SK-N-SH (cell line): ENCODE data around the gene WHRN. TPM values are rescaled to one million over a fixed set of nuclear protein-coding genes. Genes with fewer than 3 reads are reported as not detected.

ENCODE experiments used
- CTCF ChIA-PET: fragments of 300-600, 350-600 bp; formaldehyde crosslinking; extraction: SDS; loops from one replicate; lab custom pipeline; 2021; lab: Yijun Ruan, JAX
- POLR2A ChIA-PET: fragments of 350-600 bp; sonication (Branson Sonifier 250); formaldehyde crosslinking; extraction: SDS; loops from one replicate; lab custom pipeline; 2020; ENCODE audit warnings: antibody characterized with exemption, inconsistent platforms; lab: Yijun Ruan, JAX
- DNase-seq: peaks from one replicate; pipeline ENCODE4 v3.0.0; 2012
- H2AFZ ChIP-seq: fragments of 200-600 bp; sonication (generic); 2 replicates; pipeline ENCODE4 v1.8.1; 2016; ENCODE audit warnings: antibody characterized with exemption, mild to moderate bottlenecking, low read depth
- H3F3A ChIP-seq: fragments of 200-600 bp; sonication (generic); replicated peaks from 2 replicates; pipeline ENCODE3; 2016; ENCODE audit warnings: antibody characterized with exemption, mild to moderate bottlenecking; ENCODE audit not compliant: insufficient read depth
- H3K27ac ChIP-seq, 2 experiments: fragments of 200-500 bp in 1 of 2; fragments of 200-600 bp in 1 of 2; sonication (Bioruptor generic) in 1 of 2; sonication (generic), shearing (Covaris generic) in 1 of 2; 2 replicates each; pipeline versions ENCODE4 v1.5.1 to v1.6.1; 2014 to 2016; ENCODE audit warnings: low read depth in 2 of 2, inconsistent platforms in 1 of 2, low read length in 1 of 2, mild to moderate bottlenecking in 1 of 2, mixed read lengths in 1 of 2
- H3K27me3 ChIP-seq: fragments of 200-600 bp; sonication (generic), shearing (Covaris generic); 2 replicates; pipeline ENCODE4 v1.6.1; 2016; ENCODE audit warnings: mixed run types; ENCODE audit not compliant: insufficient read depth
- H3K36me3 ChIP-seq, 2 experiments: fragments of 200-500 bp in 1 of 2; fragments of 200-600 bp in 1 of 2; sonication (Bioruptor generic) in 1 of 2; sonication (generic) in 1 of 2; replicated peaks in 1 of 2; 2 replicates each; pipeline versions ENCODE3 to v1.5.1; 2014 to 2016; ENCODE audit warnings: low read length in 1 of 2, mild to moderate bottlenecking in 1 of 2; ENCODE audit not compliant: insufficient read depth in 2 of 2, control insufficient read depth in 1 of 2
- H3K4me1 ChIP-seq, 2 experiments: fragments of 200-500 bp in 1 of 2; fragments of 200-600 bp in 1 of 2; sonication (Bioruptor generic) in 1 of 2; sonication (generic), shearing (Covaris generic) in 1 of 2; 2 replicates each; pipeline versions ENCODE4 v1.5.1 to v1.6.1; 2014 to 2016; ENCODE audit warnings: low read depth in 1 of 2, low read length in 1 of 2, mixed run types in 1 of 2; ENCODE audit not compliant: insufficient read depth in 2 of 2, control insufficient read depth in 1 of 2
- H3K4me2 ChIP-seq: fragments of 200-600 bp; sonication (generic), shearing (Covaris generic); 2 replicates; pipeline ENCODE4 v1.6.1; 2017; ENCODE audit warnings: mixed run types
- H3K4me3 ChIP-seq, 2 experiments: fragments of 200-500 bp in 1 of 2; fragments of 200-600 bp in 1 of 2; sonication (Bioruptor generic) in 1 of 2; sonication (generic), shearing (Covaris generic) in 1 of 2; 2 replicates each; pipeline versions ENCODE4 v1.5.1 to v1.8.1; 2014 to 2016; ENCODE audit warnings: low read depth in 2 of 2, inconsistent platforms in 1 of 2, low read length in 1 of 2, mild to moderate bottlenecking in 1 of 2, mixed read lengths in 1 of 2, moderate library complexity in 1 of 2
- H3K79me2 ChIP-seq: fragments of 200-600 bp; sonication (generic); 2 replicates; pipeline ENCODE4 v1.8.1; 2017; ENCODE audit warnings: mild to moderate bottlenecking; ENCODE audit not compliant: insufficient read depth
- H3K9ac ChIP-seq: fragments of 200-600 bp; sonication (generic); 2 replicates; pipeline ENCODE4 v1.6.1; 2017; ENCODE audit warnings: mixed run types
- H3K9me2 ChIP-seq: fragments of 200-600 bp; sonication (generic); 2 replicates; pipeline ENCODE4 v1.6.1; 2017; ENCODE audit warnings: mixed run types
- H3K9me3 ChIP-seq: fragments of 200-600 bp; sonication (generic); 2 replicates; pipeline ENCODE4 v1.6.1; 2017; ENCODE audit warnings: mixed run types, mild to moderate bottlenecking, moderate library complexity
- H4K20me1 ChIP-seq: fragments of 200-600 bp; sonication (generic); 2 replicates; pipeline ENCODE4 v1.6.1; 2017; ENCODE audit warnings: mild to moderate bottlenecking, mixed run types; ENCODE audit not compliant: insufficient read depth
- CHD2 ChIP-seq: fragments of 150-350 bp; IDR thresholded peaks from 2 replicates; pipeline ENCODE4 v1.6.1; 2018; ENCODE audit warnings: low read length; ENCODE audit not compliant: partially characterized antibody
- ELF1 ChIP-seq: IDR thresholded peaks from 2 replicates; pipeline ENCODE4 v1.4.0; 2012
- FOSL2 ChIP-seq: IDR thresholded peaks from 2 replicates; pipeline ENCODE4 v1.4.0; 2012; ENCODE audit warnings: low read depth, mild to moderate bottlenecking, moderate library complexity, borderline replicate concordance
- FOXJ3 ChIP-seq: sonication (generic); formaldehyde crosslinking; IDR thresholded peaks from 2 replicates; pipeline ENCODE4 v1.5.1; 2020; ENCODE audit warnings: mild to moderate bottlenecking, missing genetic modification reagents
- FOXM1 ChIP-seq: IDR thresholded peaks from 2 replicates; pipeline ENCODE4 v1.4.0; 2012; ENCODE audit warnings: low read depth, mild to moderate bottlenecking
- GABPA ChIP-seq: IDR thresholded peaks from 2 replicates; pipeline ENCODE4 v1.4.0; 2012; ENCODE audit warnings: low read depth, mild to moderate bottlenecking
- JUND ChIP-seq: IDR thresholded peaks from 2 replicates; pipeline ENCODE4 v1.4.0; 2012
- MEF2A ChIP-seq: IDR thresholded peaks from 2 replicates; pipeline ENCODE4 v1.4.0; 2012; ENCODE audit warnings: low read depth, borderline replicate concordance
- POLR2AphosphoS5 ChIP-seq: IDR thresholded peaks from 2 replicates; pipeline ENCODE4 v1.6.1; 2012; ENCODE audit warnings: low read depth, low read length
- RAD21 ChIP-seq: IDR thresholded peaks from 2 replicates; pipeline ENCODE4 v1.6.1; 2012; ENCODE audit warnings: mild to moderate bottlenecking, low read length
- RFX5 ChIP-seq: IDR thresholded peaks from 2 replicates; pipeline ENCODE4 v1.6.1; 2012; ENCODE audit warnings: mild to moderate bottlenecking, improper control_type of control experiment, low read length
- SMC3 ChIP-seq: IDR thresholded peaks from 2 replicates; pipeline ENCODE4 v1.6.1; 2012; ENCODE audit warnings: low read depth, low read length, improper control_type of control experiment
- TCF12 ChIP-seq: IDR thresholded peaks from 2 replicates; pipeline ENCODE4 v1.4.0; 2012
- YY1 ChIP-seq: IDR thresholded peaks from 2 replicates; pipeline ENCODE4 v1.4.0; 2012; ENCODE audit warnings: low read depth, mild to moderate bottlenecking
- WGBS: methylation state at CpG from one replicate; pipeline ENCODE4 v1.1.6; 2017; ENCODE audit warnings: low lambda C conversion rate; 5-methylcytosine and 5-hydroxymethylcytosine counted together
- polyA plus RNA-seq, 3 experiments: library from polyadenylated mRNA; depleted of rRNA; stranded (reverse); fragments of >200 nt; gene quantifications; 2 replicates each; pipeline ENCODE4 v1.2.3, GENCODE V29; 2012
- TF ChIP-seq, protein P1 (sequence below): IDR thresholded peaks from 2 replicates; pipeline ENCODE4 v1.4.0; 2012; ENCODE audit warnings: low read depth
- TF ChIP-seq, protein P2 (sequence below): fragments of 200-600 bp; sonication (generic); IDR thresholded peaks from 2 replicates; pipeline ENCODE4 v1.6.1; 2017; ENCODE audit warnings: antibody characterized with exemption, mild to moderate bottlenecking, moderate library complexity

WHRN gene
- polyA plus RNA-seq, 1 of the 3 experiments (the other 2 are of a cell fraction), result 4.6 TPM

DNA sequence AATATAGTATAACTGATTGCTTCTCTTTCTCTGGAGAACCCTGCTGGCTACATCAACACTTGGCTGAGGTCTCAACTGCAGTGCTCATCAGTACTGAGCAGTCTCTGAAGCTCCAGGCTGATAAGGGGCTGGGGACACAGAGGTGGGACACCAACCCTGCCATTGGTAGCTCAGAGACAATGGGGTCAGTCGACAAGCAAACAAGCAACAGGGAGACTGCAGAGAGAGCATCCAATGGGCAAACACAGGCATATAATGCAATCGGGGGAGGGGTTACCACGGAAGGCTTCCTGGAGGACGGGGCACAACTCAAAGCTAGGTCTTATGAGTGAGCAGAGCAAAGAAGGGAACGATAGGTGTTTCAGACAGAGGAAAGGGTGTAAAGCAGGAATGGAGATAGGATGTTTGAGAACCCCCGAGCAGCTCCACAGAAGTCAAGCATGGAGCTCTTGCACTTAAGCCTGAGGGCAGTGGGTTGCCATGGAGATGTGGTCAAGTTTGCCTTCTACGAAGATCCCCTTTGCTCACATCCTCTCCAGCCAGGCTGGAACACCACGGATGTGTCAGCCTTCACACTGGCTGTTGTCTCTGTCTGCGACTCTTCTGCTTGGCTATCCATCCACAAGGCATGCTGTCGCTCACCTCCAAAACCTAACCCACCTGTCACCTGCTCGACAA lies 96.0 kb downstream of the WHRN start:
- Histone ChIP-seq H3K4me1 (no peaks in the 10 kb centered on the region), H3K9me2 (no peaks in the 10 kb centered on the region), H3K79me2 (no peaks in the 10 kb centered on the region), H3K27ac (no peak overlapping the region), H4K20me1 (no peaks in the 10 kb centered on the region), H3K4me3 (no peak overlapping the region), H2AFZ (no peak overlapping the region), H3K36me3 (no peaks in the 10 kb centered on the region), H3K9ac (no peak overlapping the region), H3K9me3 (no peaks in the 10 kb centered on the region), H3F3A (no peaks in the 10 kb centered on the region), H3K4me2 (no peak overlapping the region), H3K27me3 (no peaks in the 10 kb centered on the region)
- no peak for DNase-seq
- ChIA-PET POLR2A (no interaction called here), CTCF (interaction anchor here (0.7 to 1.8 kb wide), 6 partner anchors 24 to 605 kb away, joined by 3 to 10 read pairs (median 3); no protein-coding TSS in a partner anchor)
- TF ChIP-seq YY1, result no peak
- no peak for TF ChIP-seq RAD21
- TF ChIP-seq FOXJ3 (CRISPR knock-in tag), result no peak
- TF ChIP-seq FOSL2, result no peak
- no peak for TF ChIP-seq JUND
- 70% methylated on average over 11 of the region's 11 CpGs for WGBS

DNA sequence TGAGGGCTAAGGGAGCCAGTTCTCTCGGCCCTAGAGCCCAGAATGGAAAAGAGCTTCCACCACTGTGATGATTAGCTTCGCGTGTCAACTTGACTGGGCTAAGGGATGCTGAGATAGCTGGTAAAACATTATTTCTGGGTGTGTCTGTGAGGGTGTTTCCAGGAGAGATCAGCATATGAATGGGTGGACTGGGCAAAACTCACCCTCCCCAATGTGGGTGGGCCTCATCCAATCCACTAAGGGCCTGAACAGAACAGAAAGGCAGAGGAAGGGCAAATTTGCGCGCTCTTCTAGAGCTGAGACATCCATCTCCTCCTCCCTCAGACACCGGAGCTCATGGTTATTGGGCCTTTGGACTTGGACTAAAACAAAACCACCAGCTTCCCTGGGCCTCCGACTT lies 96.6 kb downstream of the WHRN start:
- POLR2A ChIA-PET, result no interaction called here
- no peak for DNase-seq
- Histone ChIP-seq H3K4me3 (no peak overlapping the region), H3K9ac (no peak overlapping the region), H3K4me2 (no peak overlapping the region), H3K79me2 (no peaks in the 10 kb centered on the region), H3K4me1 (no peaks in the 10 kb centered on the region), H4K20me1 (no peaks in the 10 kb centered on the region), H3K27me3 (no peaks in the 10 kb centered on the region), H3K9me3 (no peaks in the 10 kb centered on the region), H3F3A (no peaks in the 10 kb centered on the region), H3K36me3 (no peaks in the 10 kb centered on the region), H3K27ac (no peak overlapping the region), H2AFZ (no peak overlapping the region), H3K9me2 (no peaks in the 10 kb centered on the region)
- CTCF ChIA-PET, result interaction anchor here (0.5 to 1.8 kb wide), 5 partner anchors 10 to 606 kb away, joined by 3 to 10 read pairs (median 3); no protein-coding TSS in a partner anchor
- 80% methylated on average over 7 of the region's 7 CpGs for WGBS
- TF ChIP-seq YY1, result no peak

DNA sequence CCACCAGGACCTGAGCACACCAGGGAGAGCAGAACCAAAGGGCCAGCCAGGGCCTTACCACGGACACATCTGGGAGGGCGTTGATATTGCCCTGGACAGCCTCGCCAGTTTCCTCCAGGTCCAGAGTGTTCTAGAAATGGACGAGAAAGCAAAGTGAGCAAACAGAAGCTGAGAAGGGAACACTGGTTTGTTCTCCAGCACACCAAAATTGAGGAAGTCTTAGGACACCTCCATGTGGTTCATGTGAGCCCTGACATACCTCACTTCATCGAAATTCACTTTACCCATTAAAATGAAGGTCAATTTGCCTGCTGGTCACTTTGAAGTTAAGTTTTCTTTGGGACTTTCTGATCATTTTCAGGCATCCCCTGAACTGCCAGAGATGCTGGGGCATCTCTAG lies 97.4 kb downstream of the WHRN start:
- Histone ChIP-seq H3K27me3 (no peaks in the 10 kb centered on the region), H3K4me2 (no peak overlapping the region), H3K4me3 (no peak overlapping the region), H3K9ac (no peak overlapping the region), H2AFZ (no peak overlapping the region), H3K36me3 (no peaks in the 10 kb centered on the region), H3K9me3 (no peaks in the 10 kb centered on the region), H3K27ac (no peak overlapping the region), H3F3A (no peaks in the 10 kb centered on the region), H3K79me2 (no peaks in the 10 kb centered on the region), H4K20me1 (no peaks in the 10 kb centered on the region), H3K4me1 (no peaks in the 10 kb centered on the region), H3K9me2 (no peaks in the 10 kb centered on the region)
- POLR2A ChIA-PET, result no interaction called here
- no peak for TF ChIP-seq TCF12
- no peak for TF ChIP-seq CHD2
- no peak for TF ChIP-seq MEF2A
- TF ChIP-seq, protein P1, sequence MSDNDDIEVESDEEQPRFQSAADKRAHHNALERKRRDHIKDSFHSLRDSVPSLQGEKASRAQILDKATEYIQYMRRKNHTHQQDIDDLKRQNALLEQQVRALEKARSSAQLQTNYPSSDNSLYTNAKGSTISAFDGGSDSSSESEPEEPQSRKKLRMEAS, result no peak
- TF ChIP-seq POLR2AphosphoS5, result no peak
- TF ChIP-seq, protein P2, sequence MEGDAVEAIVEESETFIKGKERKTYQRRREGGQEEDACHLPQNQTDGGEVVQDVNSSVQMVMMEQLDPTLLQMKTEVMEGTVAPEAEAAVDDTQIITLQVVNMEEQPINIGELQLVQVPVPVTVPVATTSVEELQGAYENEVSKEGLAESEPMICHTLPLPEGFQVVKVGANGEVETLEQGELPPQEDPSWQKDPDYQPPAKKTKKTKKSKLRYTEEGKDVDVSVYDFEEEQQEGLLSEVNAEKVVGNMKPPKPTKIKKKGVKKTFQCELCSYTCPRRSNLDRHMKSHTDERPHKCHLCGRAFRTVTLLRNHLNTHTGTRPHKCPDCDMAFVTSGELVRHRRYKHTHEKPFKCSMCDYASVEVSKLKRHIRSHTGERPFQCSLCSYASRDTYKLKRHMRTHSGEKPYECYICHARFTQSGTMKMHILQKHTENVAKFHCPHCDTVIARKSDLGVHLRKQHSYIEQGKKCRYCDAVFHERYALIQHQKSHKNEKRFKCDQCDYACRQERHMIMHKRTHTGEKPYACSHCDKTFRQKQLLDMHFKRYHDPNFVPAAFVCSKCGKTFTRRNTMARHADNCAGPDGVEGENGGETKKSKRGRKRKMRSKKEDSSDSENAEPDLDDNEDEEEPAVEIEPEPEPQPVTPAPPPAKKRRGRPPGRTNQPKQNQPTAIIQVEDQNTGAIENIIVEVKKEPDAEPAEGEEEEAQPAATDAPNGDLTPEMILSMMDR, result no peak
- TF ChIP-seq FOXM1, result no peak
- TF ChIP-seq SMC3, result no peak
- no peak for TF ChIP-seq YY1
- TF ChIP-seq ELF1, result no peak
- TF ChIP-seq FOXJ3 (CRISPR knock-in tag), result no peak
- TF ChIP-seq GABPA, result no peak
- TF ChIP-seq RFX5, result no peak
- DNase-seq, result no peak
- 83% methylated on average over 5 of the region's 5 CpGs for WGBS
- CTCF ChIA-PET, result interaction anchor here (0.5 to 4.0 kb wide), 7 partner anchors 9 to 246 kb away, joined by 3 to 83 read pairs (median 3); no protein-coding TSS in a partner anchor
